LNCaP clone FGC (cell line): ENCODE results near the gene SDK2.

Experiments used
- DNase-seq: peaks from one replicate; pipeline ENCODE4 v3.0.0-alpha.2; 2011; ENCODE audit warnings: low read depth
- H3K4me3 ChIP-seq: 2 replicates; pipeline ENCODE4 v1.5.1; 2011; ENCODE audit warnings: mild to moderate bottlenecking, low read depth, low read length, control low read depth
- TF ChIP-seq, protein P1 (sequence below): IDR thresholded peaks from 2 replicates; pipeline ENCODE4 v1.5.1; 2012; ENCODE audit warnings: mild to moderate bottlenecking; ENCODE audit not compliant: control insufficient read depth, insufficient read depth; ENCODE audit errors: extremely low read depth

SDK2 gene

DNA sequence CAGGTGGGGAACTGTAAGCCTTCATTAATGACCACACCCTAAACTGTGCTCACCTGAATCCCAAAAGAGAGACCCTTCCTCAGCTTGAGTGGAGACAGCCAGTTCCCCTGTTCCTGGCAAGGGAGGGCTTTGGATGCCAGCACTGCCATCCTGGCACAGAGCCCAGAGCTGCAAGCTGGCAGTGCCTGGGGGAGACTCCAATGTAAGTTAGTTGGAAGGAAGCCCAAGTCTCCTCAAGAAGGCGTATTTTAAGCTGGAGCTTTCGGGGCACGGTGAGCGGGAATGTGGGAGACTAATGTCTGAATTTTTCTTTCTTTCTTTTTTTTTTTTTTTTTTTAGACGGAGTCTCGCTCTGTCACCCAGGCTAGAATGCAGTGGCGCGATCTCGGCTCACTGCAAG is 337.1 kb downstream of the SDK2 start:
- TF ChIP-seq, protein P1, sequence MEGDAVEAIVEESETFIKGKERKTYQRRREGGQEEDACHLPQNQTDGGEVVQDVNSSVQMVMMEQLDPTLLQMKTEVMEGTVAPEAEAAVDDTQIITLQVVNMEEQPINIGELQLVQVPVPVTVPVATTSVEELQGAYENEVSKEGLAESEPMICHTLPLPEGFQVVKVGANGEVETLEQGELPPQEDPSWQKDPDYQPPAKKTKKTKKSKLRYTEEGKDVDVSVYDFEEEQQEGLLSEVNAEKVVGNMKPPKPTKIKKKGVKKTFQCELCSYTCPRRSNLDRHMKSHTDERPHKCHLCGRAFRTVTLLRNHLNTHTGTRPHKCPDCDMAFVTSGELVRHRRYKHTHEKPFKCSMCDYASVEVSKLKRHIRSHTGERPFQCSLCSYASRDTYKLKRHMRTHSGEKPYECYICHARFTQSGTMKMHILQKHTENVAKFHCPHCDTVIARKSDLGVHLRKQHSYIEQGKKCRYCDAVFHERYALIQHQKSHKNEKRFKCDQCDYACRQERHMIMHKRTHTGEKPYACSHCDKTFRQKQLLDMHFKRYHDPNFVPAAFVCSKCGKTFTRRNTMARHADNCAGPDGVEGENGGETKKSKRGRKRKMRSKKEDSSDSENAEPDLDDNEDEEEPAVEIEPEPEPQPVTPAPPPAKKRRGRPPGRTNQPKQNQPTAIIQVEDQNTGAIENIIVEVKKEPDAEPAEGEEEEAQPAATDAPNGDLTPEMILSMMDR, result no peak
- no peak for DNase-seq
- no peak overlapping the region for H3K4me3 ChIP-seq

DNA sequence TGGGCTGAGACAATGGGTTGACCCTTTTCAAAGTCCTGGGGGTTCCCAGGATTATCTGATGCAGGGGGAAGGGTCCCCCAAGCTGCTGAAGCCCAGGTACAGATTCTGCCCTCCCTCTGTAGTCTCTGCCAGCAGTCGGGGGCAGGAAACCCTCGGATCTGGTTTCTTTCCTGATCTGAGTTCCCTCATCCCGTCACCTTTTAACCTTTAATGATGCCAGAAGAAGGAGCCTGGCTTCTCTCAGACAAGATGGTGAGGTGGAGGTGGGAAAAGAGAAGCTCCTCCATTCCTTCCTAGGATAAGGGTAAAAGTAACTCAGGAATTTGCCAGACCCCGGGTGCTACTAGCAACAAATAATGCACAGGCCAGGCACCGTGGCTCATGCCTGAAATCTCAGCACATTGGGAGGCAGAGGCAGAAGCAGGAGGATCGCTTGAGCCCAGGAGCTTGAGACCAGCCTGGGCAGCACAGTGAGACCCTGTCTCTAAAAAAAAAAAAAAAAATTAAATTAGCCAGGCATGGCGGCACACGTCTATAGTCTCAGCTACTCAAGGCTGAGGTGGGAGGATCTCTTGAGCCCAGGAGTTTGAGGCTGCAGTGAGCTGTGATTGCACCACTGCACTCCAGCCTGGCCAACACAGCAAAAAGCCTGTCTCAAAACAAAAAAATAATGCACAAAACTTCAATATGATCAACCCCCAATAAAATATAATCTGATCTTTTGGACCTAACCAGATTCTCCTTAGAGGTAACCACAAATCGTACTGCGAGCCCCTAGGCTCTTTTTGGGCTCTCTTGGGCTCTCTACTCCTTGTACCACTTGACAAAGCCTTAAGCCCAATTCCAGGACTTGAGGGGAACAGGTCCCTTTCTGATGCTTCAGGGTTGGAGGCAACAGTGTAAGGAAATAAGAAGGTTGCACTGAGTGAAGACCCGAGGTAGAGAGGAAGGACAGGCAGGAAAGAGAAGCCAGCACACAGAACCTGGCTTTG is 338.1 kb downstream of the SDK2 start:
- DNase-seq, result no peak
- H3K4me3 ChIP-seq, result no peak overlapping the region
- TF ChIP-seq, protein P1, result no peak

DNA sequence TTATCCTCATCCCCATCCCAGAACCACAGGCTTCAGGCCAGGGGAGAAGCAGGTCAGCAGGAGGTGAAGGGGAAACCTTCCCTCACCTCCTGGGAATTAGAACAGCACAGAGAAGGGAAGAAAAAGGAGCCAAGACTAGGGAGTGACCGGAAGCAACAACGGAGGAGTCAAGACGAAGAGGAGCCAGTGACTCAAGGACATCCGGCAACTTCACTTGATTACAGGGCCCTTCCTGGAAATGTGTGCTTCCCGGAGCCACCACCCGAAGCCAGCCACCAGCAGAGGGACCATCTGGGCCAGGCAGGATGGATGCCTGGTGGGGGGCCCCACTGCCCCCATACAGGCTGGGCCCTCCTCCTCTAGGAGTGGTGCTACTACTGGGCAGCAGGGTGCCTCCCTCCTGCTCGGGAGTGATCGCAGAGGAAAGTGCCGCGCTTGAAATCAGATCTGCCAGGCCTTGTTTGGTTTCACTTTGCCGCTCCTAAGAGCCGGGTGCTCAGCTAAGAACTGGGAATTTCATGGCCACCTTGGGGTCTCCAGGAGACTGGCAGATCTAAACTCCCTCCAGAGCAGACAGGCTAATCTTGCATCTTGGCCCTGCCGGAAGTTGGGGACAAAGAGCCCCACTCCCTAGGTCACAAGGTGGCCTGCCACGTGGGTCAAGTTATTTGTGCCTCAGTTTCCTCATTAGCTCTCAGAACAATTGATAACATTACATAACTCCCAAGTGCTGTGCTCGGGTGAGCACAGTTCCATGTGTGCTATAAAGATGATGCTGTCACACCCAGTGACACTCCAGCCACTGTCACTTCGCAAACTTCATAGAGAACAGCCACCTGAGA is 339.1 kb downstream of the SDK2 start:
- TF ChIP-seq, protein P1, result 0 out of 2 replicates have a peak, but pooled peaks have one; percentile 25
- H3K4me3 ChIP-seq, result peak overlapping the region; percentile 49
- DNase-seq, result no peak

DNA sequence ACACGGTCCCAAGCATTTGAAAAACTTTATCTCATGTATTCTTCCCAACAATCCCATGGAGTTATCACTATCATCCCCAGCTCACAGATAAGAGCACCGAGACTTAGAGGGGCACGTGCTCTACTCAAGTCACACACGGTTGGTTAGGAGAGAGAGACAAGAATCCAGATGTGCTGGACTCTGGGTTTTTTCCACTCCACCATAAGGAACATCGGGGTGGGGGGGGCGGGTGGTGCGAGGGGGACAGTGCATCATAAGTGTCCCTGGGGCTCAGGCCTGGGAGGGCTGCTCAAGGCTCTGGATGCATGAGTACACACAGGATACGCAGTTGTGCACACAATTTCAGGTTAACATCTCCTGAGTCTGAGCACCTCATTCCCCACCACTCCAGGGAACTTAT is 339.8 kb downstream of the SDK2 start:
- TF ChIP-seq, protein P1, result no peak
- no peak overlapping the region for H3K4me3 ChIP-seq

DNA sequence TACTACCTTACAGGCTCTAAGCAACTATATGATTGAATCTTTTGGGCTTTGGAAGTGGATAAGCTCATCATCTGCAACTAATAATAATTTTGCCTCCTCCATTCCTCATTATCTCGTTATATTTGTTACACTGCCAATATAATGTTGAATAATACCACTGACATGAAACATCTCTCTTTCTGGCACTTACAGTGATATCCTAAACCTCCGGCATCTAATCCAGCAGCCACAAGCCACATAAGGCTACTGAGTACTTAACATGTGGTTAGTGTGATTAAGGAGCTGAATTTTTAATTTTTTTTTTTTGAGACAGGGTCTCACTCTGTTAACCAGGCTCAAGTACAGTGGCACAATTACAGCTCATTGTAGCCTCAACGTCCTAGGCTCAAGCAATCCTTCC is 342.1 kb downstream of the SDK2 start:
- H3K4me3 ChIP-seq, result no peak overlapping the region
- TF ChIP-seq, protein P1, result no peak
- DNase-seq, result no peak

More for the DNA sequence above, 339.8 kb downstream of the SDK2 start:
- DNase-seq, result no peak

DNA sequence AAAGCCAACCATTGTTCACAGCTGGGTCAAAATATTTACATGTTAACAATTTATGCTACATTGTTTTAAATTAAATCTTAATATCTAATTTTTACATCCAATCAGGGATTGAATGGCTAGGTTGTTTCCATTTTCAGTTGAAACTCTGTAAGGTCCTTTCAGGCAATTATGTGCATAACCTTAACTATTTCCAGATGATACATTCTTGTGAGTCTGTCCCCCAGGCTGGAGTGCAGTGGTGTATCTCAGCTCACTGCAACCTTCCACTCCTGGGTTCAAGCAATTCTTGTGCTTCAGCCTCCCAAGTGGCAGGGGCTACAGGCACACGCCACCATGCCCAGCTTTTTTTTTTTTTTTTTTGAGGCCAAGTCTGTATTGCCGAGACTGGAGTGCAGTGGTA is 342.9 kb downstream of the SDK2 start:
- TF ChIP-seq, protein P1, result no peak
- H3K4me3 ChIP-seq, result no peak overlapping the region
- DNase-seq, result no peak
